ENCODE measurements around the gene ALK.

ALK gene

GRCh38 chr2:29353403-29353991 is 567.9 kb downstream of the ALK start:
- Histone ChIP-seq H3K4me3 (IDR thresholded peaks at IDR 0.05; ENCODE audit: insufficient read depth, low read depth, low read length) (no peak overlapping the region), H2AFZ (ENCODE audit: low read depth) (no peak overlapping the region), H3K79me2 (ENCODE audit: insufficient read depth, low read depth) (no peaks in the 10 kb centered on the region), H3K4me1 (ENCODE audit: low read depth, poor library complexity, severe bottlenecking) (no peaks in the 10 kb centered on the region), H3K4me2 (no peak overlapping the region), H3K36me3 (ENCODE audit: insufficient read depth) (no peaks in the 10 kb centered on the region), H3K27ac (no peak overlapping the region), H3K27me3 (ENCODE audit: insufficient read depth, low read depth) (no peaks in the 10 kb centered on the region), H4K20me1 (ENCODE audit: insufficient read depth) (no peaks in the 10 kb centered on the region), H3K9ac (no peak overlapping the region)
- TF ChIP-seq CTCF (conservative IDR thresholded peaks at IDR 0.05; ENCODE audit: low read depth, low read length) = no peak

GRCh38 chr2:29351916-29352591 is 569.3 kb downstream of the ALK start:
- H3K4me1 ChIP-seq (ENCODE audit: low read depth, poor library complexity, severe bottlenecking) = no peaks in the 10 kb centered on the region
- TF ChIP-seq CTCF (conservative IDR thresholded peaks at IDR 0.05; ENCODE audit: low read depth, low read length) = no peak
- no peaks in the 10 kb centered on the region for H3K36me3 ChIP-seq (ENCODE audit: insufficient read depth)
- H2AFZ ChIP-seq (ENCODE audit: low read depth) = no peak overlapping the region
- H3K27me3 ChIP-seq (ENCODE audit: insufficient read depth, low read depth) = no peaks in the 10 kb centered on the region
- H3K9ac ChIP-seq = no peak overlapping the region
- H3K4me2 ChIP-seq = no peak overlapping the region
- H3K27ac ChIP-seq = no peak overlapping the region
- no peak overlapping the region for H3K4me3 ChIP-seq (IDR thresholded peaks at IDR 0.05; ENCODE audit: insufficient read depth, low read depth, low read length)
- H3K79me2 ChIP-seq (ENCODE audit: insufficient read depth, low read depth) = no peaks in the 10 kb centered on the region
- H4K20me1 ChIP-seq (ENCODE audit: insufficient read depth) = no peaks in the 10 kb centered on the region

- Histone ChIP-seq H3K4me2 (no peak overlapping the region), H2AFZ (ENCODE audit: low read depth) (no peak overlapping the region), H3K27me3 (ENCODE audit: insufficient read depth, low read depth) (no peaks in the 10 kb centered on the region), H3K36me3 (ENCODE audit: insufficient read depth) (no peaks in the 10 kb centered on the region), H3K4me3 (IDR thresholded peaks at IDR 0.05; ENCODE audit: insufficient read depth, low read depth, low read length) (no peak overlapping the region), H4K20me1 (ENCODE audit: insufficient read depth) (no peaks in the 10 kb centered on the region), H3K27ac (no peak overlapping the region), H3K9ac (no peak overlapping the region), H3K4me1 (ENCODE audit: low read depth, poor library complexity, severe bottlenecking) (no peaks in the 10 kb centered on the region), H3K79me2 (ENCODE audit: insufficient read depth, low read depth) (no peaks in the 10 kb centered on the region)
- TF ChIP-seq CTCF (conservative IDR thresholded peaks at IDR 0.05; ENCODE audit: low read depth, low read length) = no peak
Observed at GRCh38 chr2:29351248-29351647, 570.1 kb downstream of the ALK start.

DNA sequence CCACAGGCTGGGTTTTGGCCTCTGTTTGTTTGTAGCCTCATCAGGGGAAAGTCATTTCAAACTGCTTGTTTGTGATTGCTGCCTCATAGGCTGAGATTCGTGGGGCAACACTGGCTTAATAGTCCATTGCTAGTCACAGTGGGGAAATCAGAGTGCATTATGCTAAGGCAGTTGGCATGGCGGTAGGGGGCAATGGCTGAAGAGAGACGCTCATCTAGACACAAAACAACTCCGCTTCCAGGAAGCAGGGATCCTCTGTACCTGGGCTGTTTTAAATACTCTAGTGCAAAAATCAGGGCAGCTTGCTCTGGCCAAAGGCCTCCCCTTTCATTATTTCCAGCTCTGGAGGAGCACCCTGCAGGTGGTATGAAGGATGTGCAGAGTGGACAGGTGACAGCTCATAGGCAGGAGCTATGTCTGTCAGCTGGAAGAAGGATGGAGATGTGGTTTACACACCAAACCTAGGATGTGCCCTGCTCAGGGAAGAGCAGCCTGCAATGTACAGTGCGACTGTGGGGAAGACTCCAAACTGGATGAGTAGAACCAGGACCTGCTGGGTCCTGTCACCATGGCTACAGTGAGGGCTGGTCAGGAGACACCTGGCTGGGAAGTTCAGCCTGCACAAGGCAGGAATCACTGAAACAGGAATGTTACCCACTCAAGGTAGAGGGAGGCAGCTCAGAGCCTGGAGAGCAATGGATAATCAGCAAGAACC is 571.9 kb downstream of the ALK start:
- Histone ChIP-seq H3K27me3 (ENCODE audit: insufficient read depth, low read depth) (no peaks in the 10 kb centered on the region), H3K9ac (no peak overlapping the region), H3K4me3 (IDR thresholded peaks at IDR 0.05; ENCODE audit: insufficient read depth, low read depth, low read length) (no peak overlapping the region), H3K27ac (no peak overlapping the region), H3K36me3 (ENCODE audit: insufficient read depth) (no peaks in the 10 kb centered on the region), H3K79me2 (ENCODE audit: insufficient read depth, low read depth) (no peaks in the 10 kb centered on the region), H3K4me2 (no peak overlapping the region), H3K4me1 (ENCODE audit: low read depth, poor library complexity, severe bottlenecking) (no peaks in the 10 kb centered on the region), H4K20me1 (ENCODE audit: insufficient read depth) (no peaks in the 10 kb centered on the region), H2AFZ (ENCODE audit: low read depth) (no peak overlapping the region)
- no peak for TF ChIP-seq CTCF (conservative IDR thresholded peaks at IDR 0.05; ENCODE audit: low read depth, low read length)
